Measurements from ENCODE around the gene CNGA2. TPM values are rescaled to one million over a fixed set of nuclear protein-coding genes. Genes with fewer than 3 reads are reported as not detected.

CNGA2 gene
- total RNA-seq, 1 experiment from 2014 or later = not detected

- Histone ChIP-seq H3K27ac (ENCODE audit: low read depth, low read length) (no peak overlapping the region), H3K9me3 (ENCODE audit: control insufficient read depth in 1 of 2, insufficient read depth in 1 of 2, low read depth in 1 of 2, low read length in 2 of 2) (no peaks in the 10 kb centered on the region), H3K27me3 (ENCODE audit: insufficient read depth, low read length) (peaks cover 4% of the 10 kb centered on the region; the same call in 1 of the 2 replicates), H2AFZ (ENCODE audit: low read depth, low read length, poor library complexity, severe bottlenecking) (no peak overlapping the region), H3K36me3 (ENCODE audit: control insufficient read depth in 1 of 2, insufficient read depth in 2 of 2, low read length in 2 of 2) (no peaks in the 10 kb centered on the region), H3K79me2 (ENCODE audit: insufficient read depth, low read length) (no peaks in the 10 kb centered on the region), H3K4me2 (ENCODE audit: low read length) (no peak overlapping the region), H3K4me3 (replicated peaks in 1 of 2; ENCODE audit: low read depth in 1 of 2, low read length in 2 of 2) (no peak overlapping the region), H3K4me1 (ENCODE audit: control insufficient read depth in 1 of 2, insufficient read depth in 2 of 2, low read length in 2 of 2) (no peaks in the 10 kb centered on the region), H4K20me1 (ENCODE audit: insufficient read depth) (no peaks in the 10 kb centered on the region), H3K9ac (ENCODE audit: low read length) (no peak overlapping the region), H3K9me2 (ENCODE audit: insufficient read depth) (no peaks in the 10 kb centered on the region)
- TF ChIP-seq EZH2 (IDR thresholded peaks at IDR 0.05) (no peak), RAD21 (IDR thresholded peaks at IDR 0.05; ENCODE audit: low read depth) (no peak), SRF (IDR thresholded peaks at IDR 0.05; ENCODE audit: low read depth) (no peak), TCF7L2 (IDR thresholded peaks at IDR 0.05; ENCODE audit: borderline replicate concordance, extremely low read depth, insufficient read depth, insufficient read length) (no peak), CBX3 (IDR thresholded peaks at IDR 0.05; ENCODE audit: low read depth) (no peak), CTCF (IDR thresholded peaks at IDR 0.05 in 2 of 3, conservative IDR thresholded peaks at IDR 0.05 in 1 of 3; ENCODE audit: borderline replicate concordance in 1 of 3, insufficient read depth in 1 of 3, low read depth in 2 of 3, low read length in 2 of 3) (no peak), MAX (IDR thresholded peaks at IDR 0.05) (no peak), YY1 (IDR thresholded peaks at IDR 0.05; ENCODE audit: extremely low read depth, insufficient replicate concordance, low read depth, low read length) (no peak), EZH2phosphoT487 (IDR thresholded peaks at IDR 0.05; ENCODE audit: borderline replicate concordance) (no peak), CEBPB (IDR thresholded peaks at IDR 0.05; ENCODE audit: low read depth) (no peak), ATF3 (IDR thresholded peaks at IDR 0.05) (no peak), POLR2A (IDR thresholded peaks at IDR 0.05; ENCODE audit: borderline replicate concordance, extremely low read depth, insufficient read depth, insufficient read length) (no peak), EGR1 (IDR thresholded peaks at IDR 0.05; ENCODE audit: low read depth) (no peak)
- POLR2A ChIA-PET = no interaction called here
- no TSS peak for BruUV-seq (replicated peaks)
- CTCF ChIA-PET = no interaction called here
- intact Hi-C loops (cut with micrococcal nuclease) = no loop called here
- RAD21 ChIA-PET (ENCODE audit: low non-redundant PET in 1 of 2, low total read pairs in 2 of 2, uncharacterized antibody in 2 of 2, unreplicated experiment in 2 of 2) = no interaction called here
- DNase-seq (ENCODE audit: low read depth, low spot score) = no peak
- no peak for ATAC-seq
Observed at GRCh38 chrX:151771726-151772125, 37.2 kb downstream of the CNGA2 start.
